PFSK-1 (cell line): ENCODE data around the gene YES1.

Experiments
- FOXP2 ChIP-seq: optimal IDR thresholded peaks from 2 replicates; pipeline ENCODE3; 2011; ENCODE audit warnings: borderline replicate concordance, control low read depth, inconsistent platforms; ENCODE audit not compliant: insufficient read depth; ENCODE audit errors: extremely low read length, extremely low read depth
- POLR2AphosphoS5 ChIP-seq: IDR thresholded peaks from 2 replicates; pipeline ENCODE4 v1.6.1; 2012; ENCODE audit warnings: low read depth, mild to moderate bottlenecking, control low read depth, low read length, moderate library complexity
- SIN3A ChIP-seq: IDR thresholded peaks from 2 replicates; pipeline ENCODE4 v1.6.1; 2012; ENCODE audit warnings: mild to moderate bottlenecking, low read length, moderate library complexity, borderline replicate concordance; ENCODE audit not compliant: insufficient read depth
- TAF1 ChIP-seq: IDR thresholded peaks from 2 replicates; pipeline ENCODE4 v1.6.1; 2012; ENCODE audit warnings: low read length, control low read depth, borderline replicate concordance; ENCODE audit not compliant: insufficient read depth
- TF ChIP-seq, protein P1 (sequence below), 2 experiments: IDR thresholded peaks; 2 replicates each; pipeline versions ENCODE4 v1.6.1 to v1.8.0; 2011 to 2012; ENCODE audit warnings: low read depth in 2 of 2, low read length in 2 of 2, control low read depth in 1 of 2, inconsistent platforms in 1 of 2, mild to moderate bottlenecking in 1 of 2, moderate library complexity in 1 of 2; ENCODE audit not compliant: insufficient read depth in 1 of 2

YES1 gene

DNA sequence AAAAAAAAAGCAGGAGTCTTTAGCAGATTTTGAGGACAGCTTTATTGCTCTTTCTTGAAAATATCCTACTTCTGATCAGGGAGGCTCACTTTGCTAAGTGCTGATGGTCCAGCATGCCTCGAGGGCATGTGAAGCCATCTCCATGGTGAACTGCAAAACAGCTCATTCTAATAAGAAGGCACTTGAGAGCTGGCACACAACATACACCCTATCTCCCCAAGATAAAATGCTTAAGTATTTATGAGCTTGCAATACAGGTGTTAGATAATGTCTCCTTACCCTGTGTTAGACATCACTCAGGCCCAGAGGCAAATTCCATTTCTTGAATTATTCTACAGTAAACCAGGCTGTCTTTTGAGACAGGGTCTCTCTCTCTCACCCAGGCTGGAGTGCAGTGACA lies 102.3 kb downstream of the YES1 start:
- TF ChIP-seq POLR2AphosphoS5: no peak
- TF ChIP-seq TAF1: no peak
- TF ChIP-seq SIN3A: no peak
- TF ChIP-seq, protein P1, sequence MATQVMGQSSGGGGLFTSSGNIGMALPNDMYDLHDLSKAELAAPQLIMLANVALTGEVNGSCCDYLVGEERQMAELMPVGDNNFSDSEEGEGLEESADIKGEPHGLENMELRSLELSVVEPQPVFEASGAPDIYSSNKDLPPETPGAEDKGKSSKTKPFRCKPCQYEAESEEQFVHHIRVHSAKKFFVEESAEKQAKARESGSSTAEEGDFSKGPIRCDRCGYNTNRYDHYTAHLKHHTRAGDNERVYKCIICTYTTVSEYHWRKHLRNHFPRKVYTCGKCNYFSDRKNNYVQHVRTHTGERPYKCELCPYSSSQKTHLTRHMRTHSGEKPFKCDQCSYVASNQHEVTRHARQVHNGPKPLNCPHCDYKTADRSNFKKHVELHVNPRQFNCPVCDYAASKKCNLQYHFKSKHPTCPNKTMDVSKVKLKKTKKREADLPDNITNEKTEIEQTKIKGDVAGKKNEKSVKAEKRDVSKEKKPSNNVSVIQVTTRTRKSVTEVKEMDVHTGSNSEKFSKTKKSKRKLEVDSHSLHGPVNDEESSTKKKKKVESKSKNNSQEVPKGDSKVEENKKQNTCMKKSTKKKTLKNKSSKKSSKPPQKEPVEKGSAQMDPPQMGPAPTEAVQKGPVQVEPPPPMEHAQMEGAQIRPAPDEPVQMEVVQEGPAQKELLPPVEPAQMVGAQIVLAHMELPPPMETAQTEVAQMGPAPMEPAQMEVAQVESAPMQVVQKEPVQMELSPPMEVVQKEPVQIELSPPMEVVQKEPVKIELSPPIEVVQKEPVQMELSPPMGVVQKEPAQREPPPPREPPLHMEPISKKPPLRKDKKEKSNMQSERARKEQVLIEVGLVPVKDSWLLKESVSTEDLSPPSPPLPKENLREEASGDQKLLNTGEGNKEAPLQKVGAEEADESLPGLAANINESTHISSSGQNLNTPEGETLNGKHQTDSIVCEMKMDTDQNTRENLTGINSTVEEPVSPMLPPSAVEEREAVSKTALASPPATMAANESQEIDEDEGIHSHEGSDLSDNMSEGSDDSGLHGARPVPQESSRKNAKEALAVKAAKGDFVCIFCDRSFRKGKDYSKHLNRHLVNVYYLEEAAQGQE (IDR thresholded peaks at IDR 0.05; ENCODE audit: insufficient read depth in 1 of 2, low read depth in 2 of 2, low read length in 2 of 2): no peak
- no peak for TF ChIP-seq FOXP2

DNA sequence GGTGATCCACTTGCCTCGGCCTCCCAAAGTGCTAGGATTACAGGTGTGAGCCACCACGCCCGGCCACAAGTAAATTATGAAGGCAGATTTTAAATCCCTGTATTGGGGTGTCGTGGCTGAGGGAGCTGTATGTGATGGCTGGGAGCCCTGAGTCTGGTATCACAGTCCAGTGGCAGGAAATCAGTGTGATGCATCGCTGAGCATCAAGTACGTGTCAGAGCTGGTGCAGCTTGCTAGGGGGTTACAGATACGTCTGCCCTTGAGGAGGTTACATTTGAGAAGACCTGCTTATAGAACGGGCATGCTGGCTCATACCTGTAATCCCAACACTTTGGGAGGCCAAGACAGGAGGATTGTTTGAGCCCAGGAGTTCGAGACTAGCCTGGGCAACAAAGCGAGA lies 103.9 kb downstream of the YES1 start:
- TF ChIP-seq POLR2AphosphoS5 (no peak), SIN3A (no peak), TAF1 (no peak), FOXP2 (no peak)
- TF ChIP-seq, protein P1 (IDR thresholded peaks at IDR 0.05; ENCODE audit: insufficient read depth in 1 of 2, low read depth in 2 of 2, low read length in 2 of 2): no peak

- TF ChIP-seq FOXP2: no peak
- TF ChIP-seq, protein P1 (IDR thresholded peaks at IDR 0.05; ENCODE audit: insufficient read depth in 1 of 2, low read depth in 2 of 2, low read length in 2 of 2): no peak
Measured at GRCh38 chr18:706405-706804, 105.6 kb downstream of the YES1 start.

- TF ChIP-seq SIN3A (no peak), FOXP2 (no peak), TAF1 (no peak), POLR2AphosphoS5 (no peak)
- TF ChIP-seq, protein P1 (IDR thresholded peaks at IDR 0.05; ENCODE audit: insufficient read depth in 1 of 2, low read depth in 2 of 2, low read length in 2 of 2): no peak
Measured at GRCh38 chr18:703213-703967, 108.7 kb downstream of the YES1 start.

GRCh38 chr18:697800-698199 lies 114.2 kb downstream of the YES1 start:
- TF ChIP-seq, protein P1 (IDR thresholded peaks at IDR 0.05; ENCODE audit: insufficient read depth in 1 of 2, low read depth in 2 of 2, low read length in 2 of 2): no peak
- TF ChIP-seq TAF1 (no peak), FOXP2 (no peak), SIN3A (no peak), POLR2AphosphoS5 (no peak)
